Loucy (cell line): ENCODE results near the gene AHNAK.

Source experiments
- EZH2phosphoT487 ChIP-seq: fragments of 200-600 bp; IDR thresholded peaks from 2 replicates; pipeline ENCODE4 v1.6.1; 2018; ENCODE audit warnings: antibody characterized with exemption, mild to moderate bottlenecking, moderate library complexity, borderline replicate concordance
- TF ChIP-seq, protein P1 (sequence below): fragments of 200-600 bp; sonication (generic); conservative IDR thresholded peaks from 2 replicates; pipeline ENCODE4 v1.5.1; 2014; ENCODE audit warnings: mild to moderate bottlenecking, antibody characterized with exemption, low read length

- TF ChIP-seq, protein P1, sequence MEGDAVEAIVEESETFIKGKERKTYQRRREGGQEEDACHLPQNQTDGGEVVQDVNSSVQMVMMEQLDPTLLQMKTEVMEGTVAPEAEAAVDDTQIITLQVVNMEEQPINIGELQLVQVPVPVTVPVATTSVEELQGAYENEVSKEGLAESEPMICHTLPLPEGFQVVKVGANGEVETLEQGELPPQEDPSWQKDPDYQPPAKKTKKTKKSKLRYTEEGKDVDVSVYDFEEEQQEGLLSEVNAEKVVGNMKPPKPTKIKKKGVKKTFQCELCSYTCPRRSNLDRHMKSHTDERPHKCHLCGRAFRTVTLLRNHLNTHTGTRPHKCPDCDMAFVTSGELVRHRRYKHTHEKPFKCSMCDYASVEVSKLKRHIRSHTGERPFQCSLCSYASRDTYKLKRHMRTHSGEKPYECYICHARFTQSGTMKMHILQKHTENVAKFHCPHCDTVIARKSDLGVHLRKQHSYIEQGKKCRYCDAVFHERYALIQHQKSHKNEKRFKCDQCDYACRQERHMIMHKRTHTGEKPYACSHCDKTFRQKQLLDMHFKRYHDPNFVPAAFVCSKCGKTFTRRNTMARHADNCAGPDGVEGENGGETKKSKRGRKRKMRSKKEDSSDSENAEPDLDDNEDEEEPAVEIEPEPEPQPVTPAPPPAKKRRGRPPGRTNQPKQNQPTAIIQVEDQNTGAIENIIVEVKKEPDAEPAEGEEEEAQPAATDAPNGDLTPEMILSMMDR: no peak
- no peak for TF ChIP-seq EZH2phosphoT487
Measured at GRCh38 chr11:62471603-62472002, 75.0 kb downstream of the AHNAK start.
